ENCODE measurements around the gene NEK10. TPM values are rescaled to one million over a fixed set of nuclear protein-coding genes. Genes with fewer than 3 reads are reported as not detected.

NEK10 gene
- total and polyA plus RNA-seq, 2 donors (not counting 3 experiments of a cell fraction or from before 2014, with no cell fraction given), result 0.32 to 5.0 TPM

GRCh38 chr3:27072810-27073651 lies 296.2 kb downstream of the NEK10 start:
- ChIA-PET CTCF (no interaction called here), POLR2A (no interaction called here)
- H3K9me3 ChIP-seq (replicated peaks; ENCODE audit: control insufficient read depth, insufficient read depth, low read length), result no peaks in the 10 kb centered on the region
- FAIRE-seq (no peak), DNase-seq (ENCODE audit: low read depth, low spot score) (no peak)
- no peaks in the 10 kb centered on the region for H3K36me3 ChIP-seq (ENCODE audit: control insufficient read depth in 2 of 2, extremely low read depth in 1 of 2, insufficient read depth in 2 of 2, low read length in 2 of 2)
- no peak overlapping the region for H3K4me2 ChIP-seq (ENCODE audit: insufficient read depth, low read length)
- no peak for TF ChIP-seq POLR2AphosphoS5 (IDR thresholded peaks at IDR 0.05; ENCODE audit: insufficient read depth, low read depth, low read length)
- no peak for TF ChIP-seq FOS (IDR thresholded peaks at IDR 0.05; ENCODE audit: borderline replicate concordance, insufficient read depth, low read length)
- no peak for TF ChIP-seq EZH2 (IDR thresholded peaks at IDR 0.05; ENCODE audit: borderline replicate concordance, low read depth, low read length, severe bottlenecking)
- no peak for TF ChIP-seq JUN (IDR thresholded peaks at IDR 0.05; ENCODE audit: borderline replicate concordance, insufficient read depth, insufficient read length, low read depth)
- no peak for TF ChIP-seq POLR2A (IDR thresholded peaks at IDR 0.05; ENCODE audit: low read depth, low read length)
- no peak for TF ChIP-seq CTCF (IDR thresholded peaks at IDR 0.05; ENCODE audit: extremely low read depth in 1 of 2, insufficient read depth in 1 of 2, low read depth in 1 of 2, low read length in 2 of 2)
- TF ChIP-seq GATA2 (IDR thresholded peaks at IDR 0.05; ENCODE audit: insufficient read depth, insufficient read length, low read depth, low read length), result no peak
- TF ChIP-seq MYC (IDR thresholded peaks at IDR 0.05; ENCODE audit: low read depth, low read length), result no peak
- TF ChIP-seq MAX (IDR thresholded peaks at IDR 0.05; ENCODE audit: insufficient read depth, insufficient read length), result no peak
- H3K9me1 ChIP-seq (replicated peaks; ENCODE audit: control insufficient read depth, extremely low read depth, insufficient read depth, low read length), result no peaks in the 10 kb centered on the region
- no peak overlapping the region for H3K4me3 ChIP-seq (replicated peaks in 1 of 3; ENCODE audit: insufficient read depth in 1 of 3, low read depth in 1 of 3, low read length in 3 of 3)
- no peaks in the 10 kb centered on the region for H3K4me1 ChIP-seq (ENCODE audit: control insufficient read depth, extremely low read depth, insufficient read depth, low read length)
- no peaks in the 10 kb centered on the region for H4K20me1 ChIP-seq (replicated peaks; ENCODE audit: control insufficient read depth, extremely low read depth, insufficient read depth, low read length)
- H3K27ac ChIP-seq (ENCODE audit: insufficient read depth, low read depth, low read length), result no peak overlapping the region
- H3K9ac ChIP-seq (replicated peaks; ENCODE audit: extremely low read depth, insufficient read depth, low read length), result no peak overlapping the region
- no peaks in the 10 kb centered on the region for H3K27me3 ChIP-seq (ENCODE audit: control insufficient read depth in 2 of 2, insufficient read depth in 2 of 2, low read length in 2 of 2)
- BruUV-seq (replicated peaks), result no TSS peak
- no peak overlapping the region for H2AFZ ChIP-seq (ENCODE audit: low read depth, low read length)
- intact Hi-C loops (cut with micrococcal nuclease), result no loop called here
- dilution Hi-C loops (cut with MboI; ENCODE audit: extremely low pct_ligation_motif_present, low sequenced_read_pairs), result no loop called here
- H3K79me2 ChIP-seq (ENCODE audit: control insufficient read depth, insufficient read depth, low read length), result no peaks in the 10 kb centered on the region
